NB4 (cell line): ENCODE data around the gene PSENEN.

Experiments used
- MYC ChIP-seq: IDR thresholded peaks from 2 replicates; pipeline ENCODE4 v1.6.1; 2011; ENCODE audit warnings: low read depth, low read length
- POLR2A ChIP-seq: IDR thresholded peaks from 2 replicates; pipeline ENCODE4 v1.6.1; 2011; ENCODE audit warnings: mild to moderate bottlenecking; ENCODE audit not compliant: insufficient read length; ENCODE audit errors: extremely low read depth
- TF ChIP-seq, protein P1 (sequence below): IDR thresholded peaks from one replicate; pipeline ENCODE4 v1.5.1; 2012; ENCODE audit warnings: low read depth, low read length
- TF ChIP-seq, protein P2 (sequence below): IDR thresholded peaks from 2 replicates; pipeline ENCODE4 v1.6.1; 2011; ENCODE audit warnings: low read depth, low read length

DNA sequence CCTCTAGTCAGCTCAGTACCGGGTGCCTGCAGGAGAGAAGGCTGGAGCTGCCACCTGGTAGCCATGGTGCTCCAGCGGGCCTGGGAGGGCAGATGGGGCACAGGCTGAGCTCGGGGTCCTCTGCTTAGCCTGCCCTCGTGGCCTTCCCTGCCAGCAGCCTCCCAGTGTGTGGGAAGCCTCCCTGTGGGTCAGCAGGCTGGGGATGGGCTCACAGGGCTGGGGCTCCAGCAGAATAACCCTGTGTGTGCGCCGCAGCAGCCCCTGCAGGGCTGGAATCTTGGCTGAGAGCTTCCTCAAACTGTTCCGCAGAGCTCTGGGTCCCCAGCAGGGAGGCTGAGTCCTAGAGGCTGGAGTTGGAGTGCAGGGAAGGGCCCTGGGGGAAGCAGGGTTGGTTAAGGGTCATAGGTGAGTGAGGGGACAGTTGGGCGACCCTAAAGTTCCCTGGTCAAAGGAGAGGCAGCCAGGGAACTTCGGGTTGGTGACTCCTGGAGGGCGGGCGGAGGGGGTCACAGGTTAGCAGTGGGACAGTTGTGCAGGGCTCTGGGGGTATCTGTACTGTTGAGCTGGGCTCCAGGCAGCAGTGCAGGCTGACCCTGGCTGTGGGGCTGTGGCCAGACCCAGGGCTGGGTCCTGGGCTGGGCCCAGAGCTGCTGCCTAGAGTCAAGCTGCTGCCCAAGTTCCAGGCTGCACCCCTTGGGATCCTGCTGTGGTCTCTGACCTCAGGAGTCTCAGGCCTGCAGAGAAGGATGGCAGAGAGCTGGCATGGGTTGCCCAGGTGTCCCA is 43.9 kb downstream of the PSENEN start:
- TF ChIP-seq, protein P1, sequence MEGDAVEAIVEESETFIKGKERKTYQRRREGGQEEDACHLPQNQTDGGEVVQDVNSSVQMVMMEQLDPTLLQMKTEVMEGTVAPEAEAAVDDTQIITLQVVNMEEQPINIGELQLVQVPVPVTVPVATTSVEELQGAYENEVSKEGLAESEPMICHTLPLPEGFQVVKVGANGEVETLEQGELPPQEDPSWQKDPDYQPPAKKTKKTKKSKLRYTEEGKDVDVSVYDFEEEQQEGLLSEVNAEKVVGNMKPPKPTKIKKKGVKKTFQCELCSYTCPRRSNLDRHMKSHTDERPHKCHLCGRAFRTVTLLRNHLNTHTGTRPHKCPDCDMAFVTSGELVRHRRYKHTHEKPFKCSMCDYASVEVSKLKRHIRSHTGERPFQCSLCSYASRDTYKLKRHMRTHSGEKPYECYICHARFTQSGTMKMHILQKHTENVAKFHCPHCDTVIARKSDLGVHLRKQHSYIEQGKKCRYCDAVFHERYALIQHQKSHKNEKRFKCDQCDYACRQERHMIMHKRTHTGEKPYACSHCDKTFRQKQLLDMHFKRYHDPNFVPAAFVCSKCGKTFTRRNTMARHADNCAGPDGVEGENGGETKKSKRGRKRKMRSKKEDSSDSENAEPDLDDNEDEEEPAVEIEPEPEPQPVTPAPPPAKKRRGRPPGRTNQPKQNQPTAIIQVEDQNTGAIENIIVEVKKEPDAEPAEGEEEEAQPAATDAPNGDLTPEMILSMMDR = no peak
- TF ChIP-seq POLR2A (no peak), MYC (no peak)
- TF ChIP-seq, protein P2, sequence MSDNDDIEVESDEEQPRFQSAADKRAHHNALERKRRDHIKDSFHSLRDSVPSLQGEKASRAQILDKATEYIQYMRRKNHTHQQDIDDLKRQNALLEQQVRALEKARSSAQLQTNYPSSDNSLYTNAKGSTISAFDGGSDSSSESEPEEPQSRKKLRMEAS = no peak
